ENCODE results near the gene TNFRSF21. TPM values are rescaled to one million over a fixed set of nuclear protein-coding genes. Genes with fewer than 3 reads are reported as not detected.
A peak's percentile ranks its signal among the peaks of the same experiment; 100 is the strongest.

The TNFRSF21 gene
- polyA plus RNA-seq, 3 donors: 0.43 to 0.86 (median 0.58) TPM

- Histone ChIP-seq H3K36me3 (replicated peaks in 1 of 2; ENCODE audit: control insufficient read depth in 1 of 2, insufficient read depth in 2 of 2, low read length in 2 of 2) (no peaks in the 10 kb centered on the region), H3K9ac (ENCODE audit: insufficient read depth, low read length, poor library complexity, severe bottlenecking) (no peak overlapping the region), H4K20me1 (ENCODE audit: insufficient read depth, low read length) (no peaks in the 10 kb centered on the region), H3K9me3 (replicated peaks in 1 of 2; ENCODE audit: control insufficient read depth in 1 of 2, insufficient read depth in 1 of 2, low read length in 2 of 2) (no peaks in the 10 kb centered on the region), H3K27me3 (ENCODE audit: control insufficient read depth in 2 of 2, insufficient read depth in 2 of 2, low read length in 2 of 2) (no peaks in the 10 kb centered on the region), H3K27ac (ENCODE audit: low read depth in 1 of 2, low read length in 2 of 2) (peak overlapping the region in 1 of 2 donors; percentile 25), H2AFZ (ENCODE audit: insufficient read depth, low read depth, low read length, poor library complexity, severe bottlenecking) (no peak overlapping the region), H3K4me3 (replicated peaks in 1 of 3; ENCODE audit: low read depth in 2 of 3, low read length in 3 of 3) (no peak overlapping the region), H3K79me2 (ENCODE audit: insufficient read depth, low read length) (no peaks in the 10 kb centered on the region), H3K4me1 (ENCODE audit: control insufficient read depth in 1 of 2, insufficient read depth in 2 of 2, low read length in 2 of 2) (peaks cover 35 to 42% of the 10 kb centered on the region in 2 donors), H3K4me2 (replicated peaks; ENCODE audit: extremely low read depth, low read length, poor library complexity, severe bottlenecking) (peak overlapping the region; percentile 3)
- H3K36me3 Mint-ChIP-seq: peaks cover 0 to 3% of the 10 kb centered on the region in 2 donors
- H3K27ac Mint-ChIP-seq: peak overlapping the region; percentile 22 to 77 (median 64)
- H3K4me1 Mint-ChIP-seq: peaks cover 37% of the 10 kb centered on the region
- intact Hi-C loops (cut with micrococcal nuclease): loop anchor here (5.0 to 10.0 kb wide), 3 partner anchors 60 to 113 kb away; partner anchors contain the start of gene TNFRSF21 (in 1 of the 2)
- WGBS (ENCODE audit: insufficient coverage): 7% methylated on average over 2 of the region's 2 CpGs
- H3K27me3 Mint-ChIP-seq (ENCODE audit: low read depth in 3 of 3): no peaks in the 10 kb centered on the region
- peaks cover 0 to 4% (median 3%) of the 10 kb centered on the region in 7 donors for H3K9me3 Mint-ChIP-seq
- TF ChIP-seq CTCF (IDR thresholded peaks at IDR 0.05): no peak
- peak; percentile 45 to 70 (median 48) for DNase-seq
- no peak overlapping the region for H3K4me3 Mint-ChIP-seq
These were observed 62.4 kb downstream of the TNFRSF21 start for GRCh38 chr6:47247227-47247797.

- H3K27ac Mint-ChIP-seq: peak overlapping the region in 6 of 7 donors; percentile 1 to 77 (median 68)
- H3K36me3 Mint-ChIP-seq: peaks cover 0 to 3% of the 10 kb centered on the region in 2 donors
These were observed 63.2 kb downstream of the TNFRSF21 start for GRCh38 chr6:47246551-47246950.

More at GRCh38 chr6:47246551-47246950, 63.2 kb downstream of the TNFRSF21 start:
- Histone ChIP-seq H3K27me3 (ENCODE audit: control insufficient read depth in 2 of 2, insufficient read depth in 2 of 2, low read length in 2 of 2) (no peaks in the 10 kb centered on the region), H3K4me3 (replicated peaks in 1 of 3; ENCODE audit: low read depth in 2 of 3, low read length in 3 of 3) (no peak overlapping the region), H3K9me3 (replicated peaks in 1 of 2; ENCODE audit: control insufficient read depth in 1 of 2, insufficient read depth in 1 of 2, low read length in 2 of 2) (no peaks in the 10 kb centered on the region), H3K79me2 (ENCODE audit: insufficient read depth, low read length) (no peaks in the 10 kb centered on the region), H3K4me2 (replicated peaks; ENCODE audit: extremely low read depth, low read length, poor library complexity, severe bottlenecking) (no peak overlapping the region), H3K36me3 (replicated peaks in 1 of 2; ENCODE audit: control insufficient read depth in 1 of 2, insufficient read depth in 2 of 2, low read length in 2 of 2) (no peaks in the 10 kb centered on the region), H2AFZ (ENCODE audit: insufficient read depth, low read depth, low read length, poor library complexity, severe bottlenecking) (no peak overlapping the region), H3K27ac (ENCODE audit: low read depth in 1 of 2, low read length in 2 of 2) (peak overlapping the region in 1 of 2 donors; percentile 25), H4K20me1 (ENCODE audit: insufficient read depth, low read length) (no peaks in the 10 kb centered on the region), H3K4me1 (ENCODE audit: control insufficient read depth in 1 of 2, insufficient read depth in 2 of 2, low read length in 2 of 2) (peaks cover 43 to 50% of the 10 kb centered on the region in 2 donors), H3K9ac (ENCODE audit: insufficient read depth, low read length, poor library complexity, severe bottlenecking) (no peak overlapping the region)
- TF ChIP-seq CTCF (IDR thresholded peaks at IDR 0.05): no peak
- intact Hi-C loops (cut with micrococcal nuclease): loop anchor here (5.0 to 10.0 kb wide), 3 partner anchors 61 to 112 kb away; partner anchors contain the start of gene TNFRSF21 (in 1 of the 2)
- Mint-ChIP-seq H3K4me3 (no peak overlapping the region), H3K4me1 (peaks cover 44% of the 10 kb centered on the region), H3K9me3 (peaks cover 0 to 4% (median 3%) of the 10 kb centered on the region in 7 donors), H3K27me3 (ENCODE audit: low read depth in 3 of 3) (no peaks in the 10 kb centered on the region)
- DNase-seq: no peak
- 17% methylated on average over 1 of the region's 2 CpGs for WGBS (ENCODE audit: insufficient coverage)
